ENCODE results near the gene NUMB. TPM values are rescaled to one million over a fixed set of nuclear protein-coding genes. Genes with fewer than 3 reads are reported as not detected.
"Not testable (repeated sequence)": the region's sequence is repeated elsewhere in the genome, so short reads cannot be mapped to it uniquely, and the experiment has no call there.

NUMB gene
- total RNA-seq, 2 experiments from 2014 or later: 24.2 to 26.4 TPM

DNA sequence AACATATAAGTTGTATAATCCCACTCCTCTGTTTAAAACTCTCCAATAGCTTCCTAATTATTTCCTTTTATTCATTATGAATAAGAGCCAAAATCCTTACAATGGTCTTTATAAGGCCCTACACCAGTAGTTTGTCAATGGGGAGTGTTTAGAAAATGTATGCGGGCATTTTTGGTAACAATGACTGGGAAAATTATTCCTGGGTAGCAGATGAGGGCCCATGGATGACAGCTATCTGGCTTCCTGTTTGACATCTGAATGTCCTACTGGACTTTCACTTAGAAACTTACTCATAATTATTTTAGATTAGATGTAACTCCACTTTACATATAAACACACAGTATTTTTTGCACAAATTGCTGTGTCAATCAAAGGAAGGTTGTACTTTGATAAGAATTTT lies 119.8 kb downstream of the NUMB start:
- DNase-seq: no peak
- intact Hi-C loops (cut with micrococcal nuclease): no loop called here
- Mint-ChIP-seq H3K9me3 (no peaks in the 10 kb centered on the region), H3K27me3 (ENCODE audit: low read depth) (no peaks in the 10 kb centered on the region), H3K4me3 (no peak overlapping the region), H3K27ac (no peak overlapping the region), H3K36me3 (ENCODE audit: low read depth) (no peaks in the 10 kb centered on the region), H3K4me1 (ENCODE audit: low read depth) (no peaks in the 10 kb centered on the region)
- CTCF ChIA-PET: interaction anchor here (0.6 to 1.2 kb wide), 2 partner anchors 8 to 109 kb away, joined by 3 to 6 read pairs; no protein-coding TSS in a partner anchor

DNA sequence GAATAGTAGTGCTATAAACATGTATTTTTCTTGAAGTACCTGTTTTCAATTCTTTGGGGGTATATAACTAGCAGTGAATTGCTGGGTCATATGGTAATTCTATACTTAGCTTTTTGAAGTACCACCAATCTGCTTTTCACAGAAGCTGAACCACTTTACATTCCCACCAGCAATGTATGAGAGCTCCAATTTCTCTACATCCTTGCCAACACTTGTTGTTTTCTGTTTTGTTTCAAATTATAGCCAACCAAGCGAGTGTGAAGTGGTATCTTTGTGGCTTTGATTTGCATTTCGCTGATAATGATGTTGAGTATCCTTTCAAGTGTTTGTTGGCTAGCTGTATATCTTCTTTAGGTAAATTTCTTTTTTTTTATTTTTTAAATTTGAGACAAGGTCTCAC lies 125.3 kb downstream of the NUMB start:
- H3K4me1 Mint-ChIP-seq (ENCODE audit: low read depth): no peaks in the 10 kb centered on the region
- H3K9me3 Mint-ChIP-seq: no peaks in the 10 kb centered on the region
- CTCF ChIA-PET: interaction anchor here (0.6 to 0.9 kb wide), 3 partner anchors 111 to 358 kb away, joined by 3 to 4 read pairs (median 4); no protein-coding TSS in a partner anchor

DNA sequence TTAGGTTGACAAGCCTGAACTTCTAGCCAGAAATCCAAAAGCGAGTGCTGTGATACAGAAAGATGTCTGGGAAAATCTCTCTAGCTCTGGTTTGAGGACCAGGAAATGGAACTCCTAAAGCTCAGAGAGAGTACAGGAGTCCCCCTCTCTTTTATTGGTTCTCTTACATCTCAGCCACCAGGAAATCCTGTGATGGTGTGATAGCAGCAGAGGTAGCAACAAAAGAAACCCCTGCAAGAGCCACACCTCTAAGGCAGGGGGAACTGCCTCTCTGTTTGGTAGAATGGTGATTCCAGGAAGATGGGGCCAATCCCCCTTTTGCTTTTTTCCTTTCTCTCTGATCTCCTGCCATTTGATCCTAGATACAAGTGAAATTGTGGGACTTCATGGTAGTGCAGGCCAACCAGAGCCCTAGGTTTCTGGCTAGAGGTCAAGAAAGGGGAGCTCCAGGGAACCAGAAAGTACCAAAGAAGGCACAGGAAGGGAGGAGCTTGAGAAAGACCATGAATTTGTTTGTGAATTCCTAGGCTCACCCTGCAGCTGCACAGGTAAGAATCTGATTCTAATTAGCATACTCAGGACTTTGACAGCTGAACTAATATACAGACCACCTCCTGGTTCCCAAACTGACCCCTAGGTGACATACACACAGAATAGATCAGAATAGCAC lies 132.6 kb downstream of the NUMB start:
- no peaks in the 10 kb centered on the region for H3K27me3 Mint-ChIP-seq (ENCODE audit: low read depth)
- CTCF ChIA-PET: no interaction called here
- no peak overlapping the region for H3K27ac Mint-ChIP-seq
- H3K4me3 Mint-ChIP-seq: no peak overlapping the region
- peaks cover 39% of the 10 kb centered on the region for H3K4me1 Mint-ChIP-seq (ENCODE audit: low read depth)
- H3K9me3 Mint-ChIP-seq: no peaks in the 10 kb centered on the region
- no peaks in the 10 kb centered on the region for H3K36me3 Mint-ChIP-seq (ENCODE audit: low read depth)
- DNase-seq: peak; percentile 13
- intact Hi-C loops (cut with micrococcal nuclease): no loop called here

More for the DNA sequence above, 125.3 kb downstream of the NUMB start:
- H3K36me3 Mint-ChIP-seq (ENCODE audit: low read depth): no peaks in the 10 kb centered on the region
- no peak overlapping the region for H3K27ac Mint-ChIP-seq
- no peak overlapping the region for H3K4me3 Mint-ChIP-seq
- no peaks in the 10 kb centered on the region for H3K27me3 Mint-ChIP-seq (ENCODE audit: low read depth)
- intact Hi-C loops (cut with micrococcal nuclease): no loop called here
- DNase-seq: no peak

DNA sequence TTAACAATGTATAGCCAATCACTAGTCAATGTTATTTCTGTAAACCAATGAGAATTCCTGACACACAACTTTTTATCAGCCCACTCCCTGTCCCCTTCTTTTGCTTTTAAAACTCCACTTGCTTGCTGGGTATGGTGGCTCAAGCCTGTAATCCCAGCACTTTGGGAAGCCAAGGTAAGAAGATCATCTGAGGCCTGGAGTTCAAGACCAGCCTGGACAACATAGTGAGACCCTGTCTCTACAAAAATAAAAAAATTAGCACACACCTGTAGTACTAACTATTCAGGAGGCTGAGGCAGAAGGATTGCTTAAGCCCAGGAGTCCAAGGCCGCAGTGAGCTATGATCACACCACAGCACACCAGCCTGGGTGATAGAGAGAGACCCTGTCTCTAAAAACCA lies 133.3 kb downstream of the NUMB start:
- no peak overlapping the region for H3K27ac Mint-ChIP-seq
- DNase-seq: no peak
- H3K36me3 Mint-ChIP-seq (ENCODE audit: low read depth): no peaks in the 10 kb centered on the region
- peaks cover 39% of the 10 kb centered on the region for H3K4me1 Mint-ChIP-seq (ENCODE audit: low read depth)
- intact Hi-C loops (cut with micrococcal nuclease): no loop called here
- H3K27me3 Mint-ChIP-seq (ENCODE audit: low read depth): no peaks in the 10 kb centered on the region
- CTCF ChIA-PET: no interaction called here
- H3K9me3 Mint-ChIP-seq: no peaks in the 10 kb centered on the region
- no peak overlapping the region for H3K4me3 Mint-ChIP-seq

DNA sequence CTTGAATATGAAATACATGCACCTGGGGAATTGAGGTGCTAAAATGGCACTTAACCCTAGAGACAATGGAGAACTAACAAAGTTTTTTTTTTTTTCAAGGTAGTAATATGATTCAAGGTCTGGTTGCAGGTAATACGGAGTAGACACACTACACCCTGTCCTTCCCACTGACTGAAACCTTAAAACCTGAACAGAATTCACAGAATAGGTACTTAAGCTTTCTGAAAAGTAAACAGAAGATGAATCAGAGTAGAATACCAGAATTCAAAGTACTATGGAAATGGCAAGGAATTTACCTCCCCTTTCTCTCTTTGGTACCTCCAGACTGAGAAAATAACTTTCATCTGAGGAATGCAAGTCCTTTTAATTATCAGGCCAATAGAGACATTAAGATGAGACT lies 133.8 kb downstream of the NUMB start:
- Mint-ChIP-seq H3K4me1 (ENCODE audit: low read depth) (peaks cover 39% of the 10 kb centered on the region), H3K9me3 (no peaks in the 10 kb centered on the region), H3K4me3 (no peak overlapping the region), H3K27ac (no peak overlapping the region), H3K36me3 (ENCODE audit: low read depth) (no peaks in the 10 kb centered on the region), H3K27me3 (ENCODE audit: low read depth) (no peaks in the 10 kb centered on the region)
- CTCF ChIA-PET: no interaction called here
- no peak for DNase-seq
- intact Hi-C loops (cut with micrococcal nuclease): no loop called here

DNA sequence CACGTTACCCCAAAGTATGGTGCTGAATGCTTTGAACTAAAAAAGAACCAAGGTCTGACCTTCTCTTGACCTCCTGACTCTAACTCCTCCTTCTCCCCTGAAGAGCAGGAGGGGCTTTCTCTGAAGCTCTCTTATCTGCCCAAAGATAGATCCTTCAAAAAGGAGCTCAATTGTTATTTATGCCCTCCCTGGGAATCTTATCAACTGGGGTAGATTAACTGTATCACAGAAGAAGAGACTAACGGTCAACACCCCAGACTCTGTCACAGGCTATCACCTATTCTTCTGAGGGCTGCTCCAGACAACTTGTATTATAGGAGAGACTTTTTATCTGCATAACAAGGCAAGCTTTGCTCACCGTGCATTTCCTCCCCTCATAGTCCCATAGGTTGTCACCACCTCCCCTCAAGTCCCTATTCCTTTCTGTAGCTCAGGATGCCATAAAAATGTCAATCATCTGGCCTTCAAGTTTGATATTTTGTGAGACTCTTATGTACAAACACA lies 134.4 kb downstream of the NUMB start:
- no peak for DNase-seq
- intact Hi-C loops (cut with micrococcal nuclease): no loop called here
- Mint-ChIP-seq H3K4me3 (no peak overlapping the region), H3K27ac (no peak overlapping the region), H3K4me1 (ENCODE audit: low read depth) (peaks cover 39% of the 10 kb centered on the region), H3K27me3 (ENCODE audit: low read depth) (no peaks in the 10 kb centered on the region), H3K36me3 (ENCODE audit: low read depth) (no peaks in the 10 kb centered on the region), H3K9me3 (no peaks in the 10 kb centered on the region)
- CTCF ChIA-PET: no interaction called here

DNA sequence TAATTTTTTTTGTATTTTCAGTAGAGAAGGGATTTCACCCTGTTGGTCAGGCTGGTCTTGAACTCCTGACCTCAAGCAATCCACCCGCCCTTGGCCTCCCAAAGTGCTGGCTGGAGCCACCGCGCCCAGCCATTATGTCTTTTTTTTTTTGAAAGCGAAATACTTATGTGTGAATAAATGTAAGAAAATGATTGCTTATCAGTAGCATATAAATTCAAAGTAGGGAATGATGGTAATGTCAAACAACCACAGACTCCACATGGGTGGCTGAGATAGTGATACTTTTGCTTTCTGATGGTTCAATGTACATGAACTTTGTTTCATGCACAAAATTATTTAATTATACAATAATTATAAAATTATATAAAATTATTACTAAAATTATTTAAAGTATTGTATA lies 145.2 kb downstream of the NUMB start:
- peaks cover 2% of the 10 kb centered on the region for H3K9me3 Mint-ChIP-seq
- H3K27ac Mint-ChIP-seq: no peak overlapping the region
- H3K36me3 Mint-ChIP-seq (ENCODE audit: low read depth): peaks cover 2% of the 10 kb centered on the region
- H3K4me1 Mint-ChIP-seq (ENCODE audit: low read depth): peaks cover 7% of the 10 kb centered on the region
- CTCF ChIA-PET: no interaction called here
- no peaks in the 10 kb centered on the region for H3K27me3 Mint-ChIP-seq (ENCODE audit: low read depth)
- no peak overlapping the region for H3K4me3 Mint-ChIP-seq
- intact Hi-C loops (cut with micrococcal nuclease): no loop called here
- DNase-seq: no peak

DNA sequence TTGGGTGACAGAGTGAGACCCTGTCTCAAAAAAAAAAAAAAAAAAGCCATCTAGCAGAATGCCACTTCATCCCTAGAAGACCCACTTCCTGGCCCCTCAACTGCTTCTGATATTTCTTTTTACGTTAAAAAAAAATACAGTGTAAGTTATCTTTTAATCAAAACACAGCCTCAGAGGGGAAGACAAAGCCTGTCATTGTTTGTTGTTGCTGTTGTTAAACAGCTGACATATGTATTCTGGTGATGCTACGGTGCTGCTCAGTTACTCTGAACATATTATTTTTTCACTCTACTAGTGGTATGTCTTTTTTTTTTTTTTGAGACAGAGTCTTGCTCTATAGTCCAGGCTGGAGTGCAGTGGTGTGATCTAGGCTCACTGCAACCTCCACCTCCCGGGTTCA lies 145.7 kb downstream of the NUMB start:
- H3K27ac Mint-ChIP-seq: no peak overlapping the region
- intact Hi-C loops (cut with micrococcal nuclease): no loop called here

DNA sequence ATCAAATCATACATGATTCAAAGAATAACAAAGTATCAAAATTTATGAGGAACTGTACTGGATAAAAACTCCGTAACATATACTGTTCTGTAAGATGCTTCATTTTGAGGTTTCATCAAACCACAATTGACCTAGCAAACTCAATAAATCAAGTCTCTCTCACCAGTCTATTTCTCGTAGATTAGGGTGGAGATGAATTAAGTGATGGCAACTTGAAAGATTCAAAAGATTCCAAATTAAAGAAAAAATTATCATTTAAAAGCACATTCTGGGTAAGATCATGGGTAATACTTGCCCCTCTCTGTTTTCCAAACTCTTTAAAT lies 146.7 kb downstream of the NUMB start:
- H3K4me3 Mint-ChIP-seq: no peak overlapping the region
- H3K36me3 Mint-ChIP-seq (ENCODE audit: low read depth): peaks cover 2% of the 10 kb centered on the region
- H3K27ac Mint-ChIP-seq: no peak overlapping the region
- peaks cover 2% of the 10 kb centered on the region for H3K9me3 Mint-ChIP-seq
- CTCF ChIA-PET: no interaction called here
- H3K27me3 Mint-ChIP-seq (ENCODE audit: low read depth): no peaks in the 10 kb centered on the region
- peaks cover 7% of the 10 kb centered on the region for H3K4me1 Mint-ChIP-seq (ENCODE audit: low read depth)
- no peak for DNase-seq
- intact Hi-C loops (cut with micrococcal nuclease): no loop called here

More for the DNA sequence above, 145.7 kb downstream of the NUMB start:
- H3K4me3 Mint-ChIP-seq: no peak overlapping the region
- CTCF ChIA-PET: no interaction called here
- peaks cover 7% of the 10 kb centered on the region for H3K4me1 Mint-ChIP-seq (ENCODE audit: low read depth)
- DNase-seq: no peak
- peaks cover 2% of the 10 kb centered on the region for H3K9me3 Mint-ChIP-seq
- no peaks in the 10 kb centered on the region for H3K27me3 Mint-ChIP-seq (ENCODE audit: low read depth)
- peaks cover 2% of the 10 kb centered on the region for H3K36me3 Mint-ChIP-seq (ENCODE audit: low read depth)

DNA sequence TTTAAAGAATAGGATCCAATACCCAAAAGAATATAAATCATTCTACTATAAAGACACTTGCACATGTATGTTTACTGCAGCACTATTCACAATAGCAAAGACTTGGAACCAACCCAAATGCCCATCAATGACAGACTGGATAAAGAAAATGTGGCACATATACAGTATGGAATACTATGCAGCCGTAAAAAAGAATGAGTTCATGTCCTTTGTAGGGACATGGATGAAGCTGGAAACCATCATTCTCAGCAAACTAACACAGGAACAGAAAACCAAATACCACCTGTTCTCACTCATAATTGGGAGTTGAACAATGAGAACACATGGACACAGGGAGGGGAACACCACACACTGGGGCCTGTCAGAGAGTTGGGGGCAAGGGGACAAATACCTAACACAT lies 149.1 kb downstream of the NUMB start:
- H3K9me3 Mint-ChIP-seq; H3K27ac Mint-ChIP-seq; H3K4me3 Mint-ChIP-seq; intact Hi-C loops (cut with micrococcal nuclease); DNase-seq; H3K36me3 Mint-ChIP-seq (ENCODE audit: low read depth); H3K4me1 Mint-ChIP-seq (ENCODE audit: low read depth); H3K27me3 Mint-ChIP-seq (ENCODE audit: low read depth): not testable (repeated sequence)
- CTCF ChIA-PET: interaction anchor here (0.6 kb wide), 1 partner anchor 65 kb away, joined by 4 read pairs; no protein-coding TSS in a partner anchor

DNA sequence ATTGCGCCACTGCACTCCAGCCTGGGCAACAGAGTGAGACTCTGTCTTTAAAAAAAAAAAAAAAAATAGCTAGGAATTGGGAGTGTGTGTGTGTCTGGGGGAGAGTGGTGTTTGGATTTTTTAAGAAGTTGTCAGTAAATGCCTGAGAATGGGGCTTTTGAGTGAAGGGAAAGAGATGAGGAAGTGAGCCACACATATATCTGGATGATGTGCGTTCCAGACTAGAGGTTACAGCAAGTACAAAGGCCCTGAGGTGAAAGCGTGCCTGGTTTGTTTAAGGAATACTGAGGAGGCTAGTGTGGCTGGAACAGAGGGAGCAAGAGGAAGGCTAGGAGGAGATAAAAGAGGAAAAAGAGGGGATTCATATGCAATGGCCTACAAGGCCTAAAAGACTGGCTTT lies 151.1 kb downstream of the NUMB start:
- CTCF ChIA-PET: interaction anchor here (1.3 to 1.4 kb wide), 2 partner anchors 10 to 12 kb away, joined by 3 to 4 read pairs; no protein-coding TSS in a partner anchor
- no peak for DNase-seq
- H3K4me3 Mint-ChIP-seq: no peak overlapping the region
- peaks cover 7% of the 10 kb centered on the region for H3K4me1 Mint-ChIP-seq (ENCODE audit: low read depth)
- peaks cover 2% of the 10 kb centered on the region for H3K9me3 Mint-ChIP-seq
- H3K36me3 Mint-ChIP-seq (ENCODE audit: low read depth): peaks cover 2% of the 10 kb centered on the region
- no peaks in the 10 kb centered on the region for H3K27me3 Mint-ChIP-seq (ENCODE audit: low read depth)
- H3K27ac Mint-ChIP-seq: no peak overlapping the region
- intact Hi-C loops (cut with micrococcal nuclease): no loop called here

DNA sequence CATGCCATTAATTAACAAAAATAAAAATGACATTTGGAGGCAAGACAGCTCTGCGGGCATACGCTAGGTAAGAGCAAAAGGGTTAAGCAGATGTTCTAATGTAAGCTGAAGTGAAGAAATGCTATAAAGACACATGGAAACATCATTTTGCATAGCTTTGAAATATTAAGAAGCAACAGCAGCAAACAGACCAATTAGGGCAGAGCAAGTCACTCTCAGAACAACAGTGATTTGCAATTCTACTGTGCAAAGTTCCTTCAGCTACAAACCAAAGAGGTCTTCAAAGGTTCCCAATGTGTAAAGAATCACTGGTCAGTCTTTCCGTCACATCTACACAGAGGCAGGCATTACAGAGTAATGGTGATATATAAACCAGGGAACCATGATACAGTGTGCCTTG lies 152.8 kb downstream of the NUMB start:
- H3K4me3 Mint-ChIP-seq: no peak overlapping the region
- no peak for DNase-seq
- CTCF ChIA-PET: no interaction called here
- peaks cover 2% of the 10 kb centered on the region for H3K9me3 Mint-ChIP-seq
- H3K27ac Mint-ChIP-seq: no peak overlapping the region
- H3K36me3 Mint-ChIP-seq (ENCODE audit: low read depth): peaks cover 2% of the 10 kb centered on the region
- no peaks in the 10 kb centered on the region for H3K4me1 Mint-ChIP-seq (ENCODE audit: low read depth)
- H3K27me3 Mint-ChIP-seq (ENCODE audit: low read depth): no peaks in the 10 kb centered on the region
- intact Hi-C loops (cut with micrococcal nuclease): no loop called here

DNA sequence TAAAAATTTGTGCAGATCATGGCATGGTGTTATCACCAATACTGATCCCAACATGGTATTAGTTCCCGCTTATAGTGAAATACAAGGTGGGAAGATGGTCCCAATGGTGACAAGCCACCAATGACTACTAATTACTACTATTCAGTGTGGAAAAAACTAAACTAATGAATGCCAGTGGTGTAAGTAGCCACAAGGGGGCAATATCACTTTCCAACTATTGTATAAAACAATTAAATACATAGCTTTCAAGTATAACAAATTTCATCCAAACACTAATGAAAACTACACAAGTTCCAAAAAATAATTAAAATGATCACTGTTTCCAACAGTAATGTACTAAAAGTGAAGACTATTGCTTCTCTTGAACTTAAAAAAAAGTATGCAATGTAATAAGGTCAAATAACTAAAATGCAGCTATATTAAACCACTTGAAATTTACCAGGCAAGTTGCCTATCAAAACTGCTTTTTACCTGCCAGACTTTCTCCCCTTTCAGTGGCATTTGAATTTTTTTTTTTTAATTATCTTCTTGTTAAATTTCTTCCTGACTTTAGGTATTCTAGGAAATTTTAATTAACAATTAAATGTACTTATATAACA lies 163.0 kb downstream of the NUMB start:
- H3K4me1 Mint-ChIP-seq (ENCODE audit: low read depth): peaks cover 12% of the 10 kb centered on the region
- H3K9me3 Mint-ChIP-seq: no peaks in the 10 kb centered on the region

More for the DNA sequence above, 163.0 kb downstream of the NUMB start:
- no peaks in the 10 kb centered on the region for H3K27me3 Mint-ChIP-seq (ENCODE audit: low read depth)
- DNase-seq: no peak
- CTCF ChIA-PET: interaction anchor here (0.6 to 3.1 kb wide), 33 partner anchors 8 to 996 kb away, joined by 3 to 135 read pairs (median 4); partner anchors contain the start of genes NUMB and RIOX1
- peaks cover 6% of the 10 kb centered on the region for H3K36me3 Mint-ChIP-seq (ENCODE audit: low read depth)
- no peak overlapping the region for H3K27ac Mint-ChIP-seq
- intact Hi-C loops (cut with micrococcal nuclease): loop anchor here (1.0 kb wide), 3 partner anchors 173 to 338 kb away; no protein-coding TSS in a partner anchor
- H3K4me3 Mint-ChIP-seq: no peak overlapping the region
